GM19351 (cell line): ENCODE data around the gene TBCB.
A peak's percentile ranks its signal among the peaks of the same experiment; 100 is the strongest.

Experiments used
- ATAC-seq: cut with Tn5 transposase; IDR thresholded peaks from one replicate; pipeline ENCODE4 v1.9.1; 2021; ENCODE audit warnings: mild to moderate bottlenecking, moderate library complexity; ENCODE audit not compliant: unreplicated experiment

Gene TBCB

DNA sequence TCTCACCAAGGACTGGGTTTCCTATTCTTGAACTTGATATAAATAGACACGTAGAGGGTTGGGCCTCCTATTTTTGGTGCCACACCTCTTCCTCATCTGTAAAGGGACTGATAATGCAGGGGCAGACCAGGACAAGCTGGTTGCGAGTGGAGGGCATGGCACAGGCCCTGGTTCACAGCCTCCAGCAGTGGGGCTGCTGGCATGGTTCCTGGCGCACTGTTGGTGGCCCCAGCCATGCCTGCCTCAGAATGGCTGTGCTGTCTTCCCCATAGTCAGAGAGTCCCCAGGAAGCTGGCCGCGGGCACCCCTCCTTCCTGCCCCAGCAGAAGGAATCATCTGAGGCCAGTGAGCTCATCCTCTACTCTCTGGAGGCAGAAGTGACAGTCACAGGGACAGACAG is 14.8 kb upstream of the TBCB start:
- ATAC-seq, result no peak

DNA sequence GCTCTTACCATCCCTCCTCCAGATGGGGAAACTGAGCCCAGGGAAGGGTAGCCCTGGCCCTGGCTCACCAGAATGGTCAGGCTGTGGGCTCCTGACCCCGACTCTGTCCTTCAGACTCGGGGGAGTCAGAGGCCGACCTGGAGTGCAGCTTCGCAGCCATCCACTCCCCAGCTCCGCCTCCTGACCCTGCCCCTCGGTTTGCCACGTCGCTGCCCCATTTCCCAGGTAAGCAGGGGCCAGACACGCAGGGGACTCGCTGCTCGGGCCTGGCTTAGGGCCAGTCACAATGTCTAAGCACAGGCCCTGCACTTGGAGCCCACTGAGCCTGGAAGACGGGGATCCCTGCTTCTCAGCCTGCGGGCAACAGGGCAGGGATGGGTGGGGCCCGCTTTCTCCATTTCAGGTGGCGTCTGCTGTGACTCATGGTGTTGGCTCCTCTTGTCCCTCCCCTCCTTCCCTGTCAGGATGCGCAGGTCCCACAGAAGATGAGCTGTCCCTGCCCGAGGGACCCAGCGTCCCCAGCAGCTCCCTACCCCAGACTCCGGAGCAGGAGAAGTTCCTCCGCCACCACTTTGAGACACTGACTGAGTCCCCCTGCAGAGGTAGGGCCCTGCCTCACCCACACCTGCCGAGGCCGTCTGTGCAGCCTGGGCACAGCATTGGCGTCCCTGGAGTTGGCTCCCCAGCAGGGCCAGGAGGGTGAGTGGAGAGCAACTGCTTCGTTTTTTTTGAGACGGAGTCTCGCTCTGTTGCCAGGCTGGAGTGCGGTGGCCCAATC is 13.5 kb upstream of the TBCB start:
- ATAC-seq, result no peak

DNA sequence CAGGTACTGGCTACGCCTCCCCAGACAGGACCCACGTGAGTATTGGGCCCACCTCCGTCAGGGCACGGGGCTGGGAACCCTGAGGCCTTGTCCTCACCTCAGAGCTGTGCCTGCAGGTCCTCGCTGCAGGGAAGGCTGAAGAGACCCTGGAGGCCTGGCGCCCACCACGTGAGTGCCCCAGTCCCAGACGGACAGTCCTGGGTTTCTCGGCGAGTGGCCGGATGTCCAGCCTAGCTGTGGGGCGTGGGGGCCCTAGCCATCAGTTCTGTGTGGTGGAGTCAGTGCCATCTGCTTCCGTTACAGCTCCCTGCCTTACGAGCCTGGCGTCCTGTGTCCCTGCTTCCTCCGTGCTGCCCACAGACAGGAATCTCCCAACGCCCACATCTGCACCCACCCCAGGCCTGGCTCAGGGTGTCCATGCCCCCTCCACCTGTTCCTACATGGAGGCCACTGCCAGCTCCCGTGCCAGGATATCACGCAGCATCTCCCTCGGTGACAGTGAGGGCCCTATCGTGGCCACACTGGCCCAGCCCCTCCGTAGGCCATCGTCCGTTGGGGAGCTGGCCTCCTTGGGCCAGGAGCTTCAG is 12.1 kb upstream of the TBCB start:
- ATAC-seq, result no peak

- ATAC-seq, result no peak
Measured at GRCh38 chr19:36103842-36104552, 11.3 kb upstream of the TBCB start.

GRCh38 chr19:36106441-36106840 is 8.8 kb upstream of the TBCB start:
- no peak for ATAC-seq

DNA sequence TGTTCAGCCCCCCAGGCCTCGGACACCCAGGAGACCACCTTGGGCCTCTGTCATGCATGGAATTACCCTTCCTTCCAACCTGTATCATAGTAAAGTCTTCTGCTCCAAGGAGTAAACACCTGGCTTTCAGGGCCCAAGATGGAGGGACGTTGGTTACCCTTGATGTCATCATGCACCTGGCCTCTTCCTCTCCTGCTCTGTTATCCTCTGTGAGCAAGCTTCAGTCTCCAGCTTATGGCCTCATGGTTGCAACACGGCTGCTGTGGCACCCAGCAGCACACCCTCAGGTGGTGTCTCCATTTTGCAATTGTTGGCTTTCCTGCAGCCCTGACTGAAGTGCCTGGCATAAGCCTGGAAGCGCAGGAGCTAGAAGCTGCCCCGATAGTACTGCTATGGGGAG is 8.3 kb upstream of the TBCB start:
- ATAC-seq, result no peak

DNA sequence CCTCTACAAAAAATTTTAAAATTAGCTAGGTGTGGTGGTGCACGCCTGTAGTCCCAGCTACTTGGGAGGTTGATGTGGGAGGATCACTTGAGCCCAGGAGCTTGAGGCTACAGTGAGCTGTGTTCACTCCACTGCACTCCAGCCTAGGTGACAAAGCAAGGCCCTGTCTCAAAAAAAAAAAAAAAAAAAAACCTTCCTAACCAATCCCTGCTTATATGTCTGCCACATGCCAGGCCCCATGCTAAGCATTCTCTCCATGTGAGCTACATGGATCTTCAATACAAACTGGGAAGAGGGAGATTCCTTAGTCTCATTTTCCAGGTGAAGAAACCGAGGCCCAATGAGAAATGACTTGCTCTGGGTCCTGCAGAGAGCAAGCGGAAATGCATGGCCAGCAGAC is 6.6 kb upstream of the TBCB start:
- ATAC-seq, result no peak

- ATAC-seq, result no peak
Measured at GRCh38 chr19:36110487-36111199, 4.6 kb upstream of the TBCB start, which contains the start of gene OVOL3. TSS of gene OVOL3 (plus strand) at chr19:36111143. CDS start at chr19:36111203, 60 bp downstream.

DNA sequence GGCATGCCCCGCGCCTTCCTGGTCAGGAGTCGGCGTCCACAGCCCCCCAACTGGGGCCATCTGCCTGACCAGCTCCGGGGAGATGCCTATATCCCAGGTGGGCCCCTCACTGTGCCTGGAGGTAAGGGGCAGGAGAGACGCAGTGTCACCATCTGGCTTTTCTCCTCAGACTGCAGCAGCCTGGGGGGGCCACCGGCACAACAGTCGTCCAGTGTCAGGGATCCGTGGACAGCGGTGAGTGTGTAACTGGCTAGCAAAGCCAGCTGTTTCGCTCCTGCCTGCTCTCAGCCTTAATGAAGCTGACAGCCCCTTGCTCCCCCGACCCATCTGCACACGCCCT is 4.1 kb upstream of the TBCB start:
- no peak for ATAC-seq

DNA sequence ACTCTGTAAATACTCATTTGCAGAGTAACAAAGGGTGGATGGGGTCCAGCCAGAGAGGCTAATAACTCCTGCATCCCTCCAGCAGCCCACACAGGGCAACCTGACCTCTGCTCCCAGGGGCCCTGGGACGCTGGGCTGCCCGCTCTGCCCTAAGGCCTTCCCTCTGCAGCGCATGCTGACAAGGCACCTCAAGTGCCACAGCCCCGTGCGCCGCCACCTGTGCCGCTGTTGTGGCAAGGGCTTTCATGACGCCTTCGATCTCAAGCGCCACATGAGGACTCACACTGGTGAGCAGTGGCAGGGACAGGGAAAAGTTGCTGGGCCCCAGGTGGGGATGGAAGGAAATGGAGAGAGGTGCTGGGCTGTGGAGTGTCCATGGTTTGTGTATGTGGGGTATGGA is 2.6 kb upstream of the TBCB start:
- no peak for ATAC-seq

DNA sequence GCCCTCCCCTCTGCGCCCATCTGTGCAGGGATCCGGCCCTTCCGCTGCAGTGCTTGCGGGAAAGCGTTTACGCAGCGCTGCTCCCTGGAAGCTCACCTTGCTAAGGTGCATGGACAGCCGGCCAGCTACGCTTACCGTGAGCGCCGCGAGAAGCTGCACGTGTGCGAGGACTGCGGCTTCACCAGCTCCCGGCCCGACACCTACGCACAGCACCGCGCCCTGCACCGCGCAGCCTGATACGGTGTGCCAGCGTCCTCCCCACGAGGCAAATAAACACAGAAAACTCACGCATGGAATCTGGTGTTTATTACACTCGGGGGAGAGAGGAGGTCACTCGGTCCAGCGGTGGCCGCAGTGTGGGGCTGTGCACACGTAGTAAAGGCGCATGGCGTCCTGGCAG is 1.8 kb upstream of the TBCB start:
- ATAC-seq, result no peak

- no peak for ATAC-seq
Measured at GRCh38 chr19:36113894-36114720, 1.2 kb upstream of the TBCB start.

- ATAC-seq, result peak; percentile 85
Measured at GRCh38 chr19:36114721-36115452, 381 bp upstream of the TBCB start, which contains the start of gene POLR2I. TSS of gene POLR2I (minus strand) at chr19:36114875. CDS start at chr19:36114856, 19 bp downstream.

GRCh38 chr19:36116344-36116637 is 1.0 kb downstream of the TBCB start:
- no peak for ATAC-seq

- no peak for ATAC-seq
Measured at GRCh38 chr19:36120092-36120983, 5.1 kb downstream of the TBCB start.

GRCh38 chr19:36120984-36121358 is 5.7 kb downstream of the TBCB start:
- ATAC-seq, result no peak

GRCh38 chr19:36121486-36122124 is 6.3 kb downstream of the TBCB start:
- no peak for ATAC-seq

DNA sequence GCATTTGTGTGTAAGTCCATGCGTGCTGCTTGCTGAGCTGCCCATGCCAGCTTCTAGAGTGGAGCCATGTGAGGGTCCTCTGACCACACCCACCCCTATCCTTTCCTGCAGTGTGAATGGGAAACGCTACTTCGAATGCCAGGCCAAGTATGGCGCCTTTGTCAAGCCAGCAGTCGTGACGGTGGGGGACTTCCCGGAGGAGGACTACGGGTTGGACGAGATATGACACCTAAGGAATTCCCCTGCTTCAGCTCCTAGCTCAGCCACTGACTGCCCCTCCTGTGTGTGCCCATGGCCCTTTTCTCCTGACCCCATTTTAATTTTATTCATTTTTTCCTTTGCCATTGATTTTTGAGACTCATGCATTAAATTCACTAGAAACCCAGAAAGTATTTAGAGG is 10.3 kb downstream of the TBCB start:
- no peak for ATAC-seq

DNA sequence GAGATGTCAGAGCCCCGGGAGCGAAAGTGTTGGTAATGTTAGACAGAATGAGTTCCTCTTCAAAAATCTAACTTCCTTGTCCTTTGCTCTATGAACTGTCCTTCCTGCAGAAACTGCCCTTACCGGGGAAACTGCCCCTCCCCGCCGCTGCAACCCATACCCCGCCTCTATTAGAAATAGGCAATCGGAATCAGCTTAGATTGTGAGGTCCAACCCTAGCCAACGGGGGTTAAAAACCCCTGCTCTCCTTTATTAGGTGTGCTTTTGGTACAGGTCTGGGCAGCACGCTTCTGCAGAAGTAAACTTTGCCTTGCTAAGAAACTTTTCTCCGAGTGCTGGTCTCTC is 13.1 kb downstream of the TBCB start:
- ATAC-seq, result peak; percentile 11
